CD4-positive, alpha-beta T cell treated with Interleukin-2 at 100 ng/mL for 4 hours (primary cell): Measurements from ENCODE around the gene NTM.
A peak's percentile ranks its signal among the peaks of the same experiment; 100 is the strongest.

Source experiments
- DNase-seq: peaks from one replicate; pipeline ENCODE4 v3.0.0-alpha.2; 2020; ENCODE audit warnings: low spot score

The NTM gene

DNA sequence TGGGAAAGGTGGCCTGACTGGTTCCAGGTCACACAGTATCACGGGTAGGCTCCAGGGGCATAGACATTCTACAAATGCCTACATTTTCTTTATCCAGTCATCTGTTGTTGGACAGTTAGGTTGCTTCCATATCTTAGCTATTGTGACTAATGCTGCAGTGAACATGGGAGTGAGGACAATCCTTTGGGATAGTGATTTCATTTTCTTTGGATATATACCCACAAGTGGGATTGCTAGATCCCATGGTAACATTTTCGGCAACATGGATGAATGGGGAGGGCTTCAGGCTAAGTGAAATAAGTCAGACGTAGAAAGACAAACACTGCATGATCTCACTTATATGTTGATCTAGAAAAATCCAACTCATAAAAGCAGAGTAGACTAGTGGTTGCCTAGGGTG, 744.3 kb downstream of the NTM start:
- no peak for DNase-seq

DNA sequence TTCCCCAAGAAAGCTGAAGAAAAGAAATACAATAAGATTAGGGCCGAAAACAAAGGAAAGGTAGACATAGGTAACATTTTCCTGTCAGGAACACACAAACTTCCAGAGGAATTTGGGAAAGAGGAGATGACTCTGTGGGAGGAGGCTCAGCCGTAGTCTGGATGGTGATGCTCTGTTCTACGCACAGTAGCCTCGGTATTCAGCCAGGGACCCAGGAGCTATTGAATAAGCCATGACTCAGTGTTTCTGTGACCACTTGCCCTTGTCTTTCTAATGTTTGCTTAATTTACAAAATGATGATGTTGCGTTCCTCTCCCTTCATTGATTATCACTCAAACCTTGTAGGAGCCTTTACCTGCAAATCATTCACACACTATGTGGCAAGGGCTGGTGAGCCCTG, 745.0 kb downstream of the NTM start:
- no peak for DNase-seq

GRCh38 chr11:132116516-132116915, 746.1 kb downstream of the NTM start:
- no peak for DNase-seq

DNA sequence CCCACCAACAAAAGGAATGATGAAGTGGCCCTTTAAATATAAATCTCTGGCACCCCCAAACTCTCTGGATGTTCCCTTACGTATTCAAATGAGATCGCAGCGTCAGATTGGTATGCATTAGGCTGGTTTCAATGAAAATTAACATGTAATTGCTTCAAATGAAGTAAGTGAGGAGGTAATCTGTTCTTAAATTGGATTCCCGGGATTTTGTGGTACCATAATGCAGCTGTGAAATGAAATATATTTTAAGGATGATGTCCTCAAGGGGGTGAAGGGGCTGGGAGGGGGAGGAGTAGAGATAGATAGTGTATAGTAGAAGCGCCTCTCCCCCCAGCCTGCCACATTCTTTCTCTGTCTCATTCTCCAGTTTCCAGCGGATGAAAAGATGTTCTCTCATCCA, 748.2 kb downstream of the NTM start:
- DNase-seq: no peak

DNA sequence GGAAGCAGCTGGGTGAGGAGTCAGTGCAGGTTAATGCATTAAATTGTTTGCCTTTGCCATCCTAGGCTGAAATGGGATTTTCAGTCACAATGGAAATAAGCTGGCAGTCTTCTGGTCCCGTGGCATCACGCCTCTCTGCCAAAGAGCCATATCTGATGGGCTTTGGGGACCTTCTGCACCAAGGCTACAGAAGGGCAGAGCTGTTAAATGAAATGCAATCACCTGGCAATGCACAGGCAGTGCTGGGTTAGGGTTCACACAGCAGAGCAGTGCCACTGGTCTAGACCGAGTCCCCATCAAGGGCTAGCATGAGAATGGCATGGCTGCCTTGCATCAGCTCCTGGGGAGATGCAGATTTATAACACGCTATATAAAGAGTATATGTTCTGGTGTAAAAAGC, 749.2 kb downstream of the NTM start:
- DNase-seq: no peak

GRCh38 chr11:132122735-132123134, 752.3 kb downstream of the NTM start:
- no peak for DNase-seq

- DNase-seq: no peak
Measured at GRCh38 chr11:132123449-132123848, 753.0 kb downstream of the NTM start.

GRCh38 chr11:132123854-132124835, 753.7 kb downstream of the NTM start:
- no peak for DNase-seq

- DNase-seq: peak; percentile 1
Measured at GRCh38 chr11:132125988-132126871, 755.8 kb downstream of the NTM start.

- no peak for DNase-seq
Measured at GRCh38 chr11:132126973-132127899, 756.8 kb downstream of the NTM start.

DNA sequence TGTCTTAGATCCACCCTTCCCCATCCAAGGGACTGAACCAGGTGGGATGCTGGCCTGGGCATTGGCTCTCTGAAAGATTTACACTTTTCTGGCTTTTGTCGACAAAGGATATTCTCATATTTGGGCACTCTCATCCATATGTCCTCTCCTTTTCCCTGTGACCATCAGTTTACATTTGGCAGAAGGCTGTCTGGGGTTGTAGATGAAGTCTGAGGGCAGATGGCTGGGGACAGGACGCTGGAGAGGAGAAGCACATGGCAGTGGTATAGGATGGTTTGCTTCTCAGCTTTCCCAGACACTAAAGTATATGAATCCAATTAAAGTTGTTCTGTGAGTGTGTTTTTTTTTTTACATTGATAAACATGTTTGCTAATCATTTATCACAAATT, 757.5 kb downstream of the NTM start:
- no peak for DNase-seq

DNA sequence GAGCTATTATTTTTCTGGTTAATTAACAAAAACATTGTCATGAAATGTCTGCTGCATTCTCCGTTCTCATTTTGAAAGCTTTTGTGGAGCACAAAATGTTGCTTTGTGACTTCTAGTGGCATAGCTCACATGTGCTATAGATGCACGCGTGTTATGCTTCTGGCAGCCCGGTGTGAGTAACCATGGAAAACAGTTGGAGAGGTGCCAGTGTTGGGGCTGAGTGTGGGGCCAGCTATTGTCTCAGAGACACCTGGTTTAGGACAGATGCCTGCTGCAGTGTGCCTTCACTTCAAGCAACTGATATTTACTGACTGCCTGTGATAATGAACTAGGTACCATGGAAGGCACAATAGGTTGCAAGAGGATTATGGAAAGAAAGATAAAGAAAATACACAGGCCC, 760.6 kb downstream of the NTM start:
- DNase-seq: no peak

DNA sequence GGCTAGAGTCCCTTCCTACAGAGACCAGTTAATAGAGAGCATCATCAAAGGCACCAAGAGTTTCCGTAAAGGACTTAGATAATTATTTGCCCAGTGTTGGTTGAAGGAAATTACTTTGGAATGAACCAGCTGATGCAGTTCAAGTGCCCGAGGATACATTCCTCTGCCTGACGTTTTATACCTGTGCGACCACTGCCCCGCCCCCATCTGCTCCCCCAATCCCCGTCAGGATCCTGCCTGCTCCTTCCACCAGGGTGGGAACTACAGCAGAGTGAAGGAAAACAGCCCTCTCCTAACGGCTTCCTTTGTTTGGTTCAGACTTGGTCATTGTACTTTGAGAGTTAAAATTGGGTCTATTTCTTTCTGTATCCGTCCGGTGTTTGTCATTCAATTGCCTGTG, 761.5 kb downstream of the NTM start:
- no peak for DNase-seq

DNA sequence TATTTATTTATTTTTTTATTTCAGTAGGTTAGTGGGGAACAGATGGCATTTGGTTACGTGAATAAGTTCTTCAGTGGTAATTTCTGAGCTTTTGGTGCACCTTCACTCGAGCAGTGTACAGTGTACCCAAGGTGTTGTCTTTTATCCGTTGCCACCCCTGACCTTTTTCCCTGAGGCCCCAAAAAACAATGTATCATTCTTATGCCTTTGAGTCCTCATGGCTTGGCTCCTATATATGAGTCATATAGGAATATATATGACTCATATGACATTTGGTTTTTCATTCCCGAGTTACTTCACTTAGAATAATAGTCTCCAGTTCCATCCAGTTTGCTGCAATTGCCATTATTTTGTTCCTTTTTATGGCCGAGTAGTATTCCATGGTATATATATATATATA, 763.9 kb downstream of the NTM start:
- no peak for DNase-seq

DNA sequence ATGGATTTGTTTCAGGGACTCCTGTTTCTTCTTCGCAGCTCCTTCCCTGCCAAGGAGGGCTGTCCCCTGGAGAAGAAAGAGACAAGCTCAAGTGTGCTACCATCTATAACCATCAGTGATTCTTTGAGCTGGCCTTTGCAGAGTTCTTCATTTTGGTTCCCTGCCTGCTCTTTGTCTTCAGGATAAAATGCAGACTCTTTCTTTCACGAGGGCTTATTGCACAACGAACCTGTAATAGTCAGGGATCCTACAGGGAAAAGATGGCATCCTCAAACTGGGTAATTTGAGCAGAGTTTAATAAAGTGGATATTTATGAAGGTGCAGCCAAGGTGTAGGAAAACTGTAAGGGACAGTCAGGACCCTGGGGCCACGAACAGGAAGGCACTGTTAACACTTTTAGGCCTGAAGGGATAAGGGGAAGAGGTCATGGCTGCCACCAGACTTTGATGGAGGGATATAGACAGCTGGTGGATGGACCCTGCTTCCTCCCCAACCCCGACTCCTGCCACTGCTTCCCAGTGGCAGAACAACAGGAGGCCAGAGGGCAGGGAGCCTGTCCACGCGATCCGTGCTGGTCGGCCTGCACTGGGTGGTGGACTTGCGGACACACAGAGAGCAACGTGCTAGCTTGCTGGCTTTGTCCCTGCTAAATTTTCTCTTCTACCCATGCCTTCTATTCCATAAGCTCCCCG, 767.0 kb downstream of the NTM start:
- no peak for DNase-seq

DNA sequence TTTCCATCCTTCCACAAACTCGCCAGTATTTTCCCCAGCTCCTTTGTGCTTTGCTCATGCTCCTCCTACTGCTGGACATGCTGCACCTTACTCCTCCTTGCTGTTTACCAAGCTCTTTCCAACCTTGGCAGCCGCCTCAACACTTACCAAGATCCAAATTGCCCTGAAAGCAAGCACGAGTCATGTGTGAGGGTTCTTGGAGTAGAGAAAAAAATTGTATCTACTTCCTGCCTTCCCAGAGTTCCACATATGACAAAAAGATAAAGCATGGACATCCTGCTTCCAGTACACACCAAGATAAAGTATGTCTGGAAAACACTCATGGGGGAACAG, 767.5 kb downstream of the NTM start:
- no peak for DNase-seq

GRCh38 chr11:132139181-132139580, 768.8 kb downstream of the NTM start:
- DNase-seq: no peak

DNA sequence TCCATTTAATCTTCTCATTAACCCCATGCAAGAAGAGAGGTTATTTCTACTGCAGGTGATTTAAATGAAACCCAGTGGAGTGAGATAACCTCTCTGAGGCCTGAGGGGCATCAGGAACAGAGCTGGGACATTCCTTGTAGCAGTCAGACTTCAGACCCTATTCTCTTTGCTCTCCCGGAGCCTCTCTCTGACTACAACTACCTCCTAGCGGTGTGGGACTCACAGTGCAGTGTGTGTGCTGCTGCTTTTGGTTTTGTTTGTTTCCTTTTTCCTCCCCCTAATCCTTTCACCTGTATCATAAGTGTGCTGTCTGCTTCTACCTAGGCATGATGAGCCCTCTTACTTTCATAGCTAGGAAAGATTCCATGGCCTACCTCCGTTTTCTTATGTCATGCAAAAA, 769.6 kb downstream of the NTM start:
- DNase-seq: no peak

GRCh38 chr11:132142121-132142520, 771.7 kb downstream of the NTM start:
- DNase-seq: no peak

- DNase-seq: no peak
Measured at GRCh38 chr11:132142554-132142953, 772.1 kb downstream of the NTM start.

- no peak for DNase-seq
Measured at GRCh38 chr11:132147464-132147863, 777.0 kb downstream of the NTM start.
